HK-2 (cell line): Measurements from ENCODE around the gene WFDC1.

Experiments used
- DNase-seq: peaks from one replicate; pipeline ENCODE4 v3.0.0-alpha.2; 2018; ENCODE audit not compliant: unreplicated experiment

The WFDC1 gene

GRCh38 chr16:84272740-84273320 is 21.8 kb upstream of the WFDC1 start:
- DNase-seq = no peak

- no peak for DNase-seq
Measured at GRCh38 chr16:84274515-84274914, 20.2 kb upstream of the WFDC1 start.

GRCh38 chr16:84275585-84276151 is 19.0 kb upstream of the WFDC1 start:
- no peak for DNase-seq

- DNase-seq = peak; percentile 59
Measured at GRCh38 chr16:84277244-84277823, 17.3 kb upstream of the WFDC1 start.

- no peak for DNase-seq
Measured at GRCh38 chr16:84278333-84278732, 16.3 kb upstream of the WFDC1 start.

- no peak for DNase-seq
Measured at GRCh38 chr16:84278968-84279367, 15.7 kb upstream of the WFDC1 start.

GRCh38 chr16:84279881-84280280 is 14.8 kb upstream of the WFDC1 start:
- DNase-seq = no peak

GRCh38 chr16:84281074-84281473 is 13.6 kb upstream of the WFDC1 start:
- no peak for DNase-seq

GRCh38 chr16:84282533-84282932 is 12.1 kb upstream of the WFDC1 start:
- no peak for DNase-seq

GRCh38 chr16:84283314-84284153 is 11.1 kb upstream of the WFDC1 start:
- DNase-seq = no peak

GRCh38 chr16:84284154-84284722 is 10.4 kb upstream of the WFDC1 start:
- no peak for DNase-seq

GRCh38 chr16:84286578-84287240 is 8.0 kb upstream of the WFDC1 start:
- DNase-seq = no peak

- DNase-seq = no peak
Measured at GRCh38 chr16:84288902-84289301, 5.8 kb upstream of the WFDC1 start.

- no peak for DNase-seq
Measured at GRCh38 chr16:84291226-84291625, 3.5 kb upstream of the WFDC1 start.

GRCh38 chr16:84292011-84292410 is 2.7 kb upstream of the WFDC1 start:
- DNase-seq = no peak

GRCh38 chr16:84293406-84293805 is 1.3 kb upstream of the WFDC1 start:
- DNase-seq = no peak

GRCh38 chr16:84294117-84294516 is 561 bp upstream of the WFDC1 start:
- no peak for DNase-seq

- DNase-seq = no peak
Measured at GRCh38 chr16:84295203-84295860, 654 bp downstream of the WFDC1 start.

GRCh38 chr16:84298376-84298899 is 3.8 kb downstream of the WFDC1 start:
- no peak for DNase-seq

- no peak for DNase-seq
Measured at GRCh38 chr16:84299734-84300440, 5.2 kb downstream of the WFDC1 start.
